Measurements from ENCODE around the gene PCYOX1L.

The PCYOX1L gene, protein sequence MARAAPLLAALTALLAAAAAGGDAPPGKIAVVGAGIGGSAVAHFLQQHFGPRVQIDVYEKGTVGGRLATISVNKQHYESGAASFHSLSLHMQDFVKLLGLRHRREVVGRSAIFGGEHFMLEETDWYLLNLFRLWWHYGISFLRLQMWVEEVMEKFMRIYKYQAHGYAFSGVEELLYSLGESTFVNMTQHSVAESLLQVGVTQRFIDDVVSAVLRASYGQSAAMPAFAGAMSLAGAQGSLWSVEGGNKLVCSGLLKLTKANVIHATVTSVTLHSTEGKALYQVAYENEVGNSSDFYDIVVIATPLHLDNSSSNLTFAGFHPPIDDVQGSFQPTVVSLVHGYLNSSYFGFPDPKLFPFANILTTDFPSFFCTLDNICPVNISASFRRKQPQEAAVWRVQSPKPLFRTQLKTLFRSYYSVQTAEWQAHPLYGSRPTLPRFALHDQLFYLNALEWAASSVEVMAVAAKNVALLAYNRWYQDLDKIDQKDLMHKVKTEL

DNA sequence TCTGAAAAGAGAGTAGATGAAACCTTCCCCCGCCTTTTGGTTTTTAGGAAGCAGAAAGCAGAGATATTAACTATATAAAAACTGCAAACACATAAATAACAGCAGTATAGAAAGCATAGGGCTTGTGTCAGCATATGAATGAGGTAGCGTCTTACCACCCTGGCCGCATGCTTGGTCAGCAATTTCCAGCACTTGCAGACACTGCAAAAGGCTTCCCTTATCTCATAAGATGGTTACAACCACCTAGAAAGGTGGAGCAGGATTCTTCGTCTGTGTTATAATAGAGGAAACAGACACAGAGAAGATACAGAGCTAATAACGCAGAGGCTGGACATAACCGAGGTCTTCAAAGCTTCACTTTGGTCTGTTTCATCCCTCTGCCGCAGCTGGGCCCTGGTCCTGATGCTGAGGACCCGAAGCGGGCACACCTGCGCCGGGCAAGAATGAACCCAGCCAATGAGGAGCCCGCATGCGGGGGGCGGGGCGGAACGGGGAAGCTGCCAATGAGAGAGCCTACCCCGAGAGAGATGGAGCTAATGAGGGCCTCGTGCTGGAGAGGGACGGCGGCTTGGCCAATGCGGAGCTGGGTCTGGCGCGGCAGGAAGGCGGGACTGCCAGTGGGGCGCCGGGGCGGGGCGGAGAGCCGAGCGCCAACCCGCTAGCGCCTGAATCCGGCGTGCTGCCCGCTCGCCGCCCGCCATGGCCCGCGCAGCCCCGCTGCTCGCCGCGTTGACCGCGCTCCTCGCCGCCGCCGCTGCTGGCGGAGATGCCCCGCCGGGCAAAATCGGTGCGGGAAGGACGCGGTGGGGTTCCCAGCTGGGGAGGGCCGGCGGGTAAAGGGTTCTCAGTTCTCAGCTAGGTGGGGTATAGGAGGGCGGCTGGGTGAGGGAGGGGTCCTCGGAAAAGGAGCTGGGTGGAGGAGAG is at the start of gene PCYOX1L:
Gene PCYOX1L (plus strand): TSS at position 677 of the 924 bp plus-strand sequence. CDS start 23 bp downstream, at position 700.
- peak; percentile 81 to 97 (median 90) for DNase-seq

GRCh38 chr5:149309354-149309753 is 48.5 kb upstream of the PCYOX1L start:
- DNase-seq = no peak

DNA sequence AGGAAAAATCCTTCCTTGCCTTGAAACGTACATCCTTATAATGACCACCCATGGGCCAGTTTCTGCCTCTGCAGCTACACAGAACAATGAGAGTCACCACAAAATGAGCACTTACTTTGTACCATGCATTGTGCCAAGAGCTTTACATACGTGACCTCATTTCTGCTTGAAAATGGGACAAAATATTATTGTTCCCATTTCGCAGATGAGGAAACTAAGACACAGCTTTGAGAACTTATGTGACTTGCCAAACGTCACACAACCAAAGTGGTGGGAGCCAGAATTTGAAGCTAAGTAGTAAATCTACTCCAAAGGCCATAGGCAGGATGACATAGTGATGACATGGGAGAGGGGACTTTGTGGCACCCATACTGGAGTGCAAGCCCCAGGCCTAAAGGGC is 47.4 kb upstream of the PCYOX1L start:
- DNase-seq = no peak

- DNase-seq = no peak
Measured at GRCh38 chr5:149310947-149311658, 46.7 kb upstream of the PCYOX1L start.

- no peak for DNase-seq
Measured at GRCh38 chr5:149313151-149313841, 44.5 kb upstream of the PCYOX1L start.

- no peak for DNase-seq
Measured at GRCh38 chr5:149314571-149315111, 43.2 kb upstream of the PCYOX1L start.

GRCh38 chr5:149315753-149316152 is 42.1 kb upstream of the PCYOX1L start:
- no peak for DNase-seq

GRCh38 chr5:149317281-149318048 is 40.4 kb upstream of the PCYOX1L start:
- no peak for DNase-seq

GRCh38 chr5:149319174-149319573 is 38.7 kb upstream of the PCYOX1L start:
- no peak for DNase-seq

DNA sequence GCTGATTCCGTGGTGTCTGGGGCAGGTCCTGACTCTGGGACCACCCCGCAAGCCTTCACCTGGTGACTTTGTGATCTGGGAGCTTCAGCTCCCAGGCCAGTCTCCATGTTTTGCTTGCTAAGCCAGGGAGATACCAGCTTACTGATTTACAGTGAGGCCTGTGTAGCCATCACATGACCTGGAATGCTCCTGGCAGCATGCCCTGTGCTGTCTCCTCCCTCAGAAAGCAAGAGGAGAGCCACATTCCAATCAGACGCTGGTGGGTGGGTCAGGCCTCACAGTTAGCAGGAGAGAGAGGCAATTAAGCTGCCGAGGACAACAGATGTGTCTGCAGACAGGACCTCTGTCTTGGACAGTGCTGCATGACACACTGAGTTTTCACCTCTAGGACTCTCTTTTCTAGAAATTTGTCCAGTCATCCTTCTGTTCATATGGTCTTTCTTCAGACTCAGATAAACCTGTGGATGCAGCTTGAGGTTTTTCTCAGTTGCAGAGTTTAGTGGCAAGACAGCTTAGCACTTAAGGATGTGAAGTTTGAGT is 37.0 kb upstream of the PCYOX1L start:
- no peak for DNase-seq

GRCh38 chr5:149322518-149322917 is 35.3 kb upstream of the PCYOX1L start:
- no peak for DNase-seq

- no peak for DNase-seq
Measured at GRCh38 chr5:149323210-149323609, 34.6 kb upstream of the PCYOX1L start.

GRCh38 chr5:149323621-149324205 is 34.1 kb upstream of the PCYOX1L start:
- DNase-seq = no peak

- DNase-seq = no peak
Measured at GRCh38 chr5:149324641-149325040, 33.2 kb upstream of the PCYOX1L start.

GRCh38 chr5:149325166-149325735 is 32.6 kb upstream of the PCYOX1L start:
- DNase-seq = no peak

GRCh38 chr5:149325894-149326293 is 32.0 kb upstream of the PCYOX1L start:
- DNase-seq = no peak

GRCh38 chr5:149326611-149327010 is 31.2 kb upstream of the PCYOX1L start:
- DNase-seq = no peak

DNA sequence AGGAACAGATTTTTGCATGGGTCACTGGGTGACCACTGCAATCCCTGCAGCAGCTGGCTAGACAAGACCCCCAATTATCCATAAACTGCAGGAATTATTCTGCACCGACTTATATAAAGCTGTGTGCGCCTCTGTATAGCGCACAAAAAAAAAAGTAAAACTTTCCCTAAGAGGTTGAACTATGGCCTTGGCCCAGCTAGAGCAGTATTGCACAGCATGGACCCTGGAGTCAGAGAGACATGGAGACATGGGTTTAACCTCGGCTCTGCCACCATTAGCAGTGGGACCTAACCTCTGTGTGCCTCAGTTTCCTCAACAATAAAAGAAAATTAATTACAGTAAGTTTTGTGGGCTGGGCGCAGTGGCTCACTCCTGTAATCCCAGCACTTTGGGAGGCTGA is 29.7 kb upstream of the PCYOX1L start:
- no peak for DNase-seq

GRCh38 chr5:149333711-149334443 is 24.0 kb upstream of the PCYOX1L start:
- DNase-seq = no peak

All from activated naive CD4-positive, alpha-beta T cell (primary cell).